ENCODE data around the gene FRMD4A.

The FRMD4A gene

DNA sequence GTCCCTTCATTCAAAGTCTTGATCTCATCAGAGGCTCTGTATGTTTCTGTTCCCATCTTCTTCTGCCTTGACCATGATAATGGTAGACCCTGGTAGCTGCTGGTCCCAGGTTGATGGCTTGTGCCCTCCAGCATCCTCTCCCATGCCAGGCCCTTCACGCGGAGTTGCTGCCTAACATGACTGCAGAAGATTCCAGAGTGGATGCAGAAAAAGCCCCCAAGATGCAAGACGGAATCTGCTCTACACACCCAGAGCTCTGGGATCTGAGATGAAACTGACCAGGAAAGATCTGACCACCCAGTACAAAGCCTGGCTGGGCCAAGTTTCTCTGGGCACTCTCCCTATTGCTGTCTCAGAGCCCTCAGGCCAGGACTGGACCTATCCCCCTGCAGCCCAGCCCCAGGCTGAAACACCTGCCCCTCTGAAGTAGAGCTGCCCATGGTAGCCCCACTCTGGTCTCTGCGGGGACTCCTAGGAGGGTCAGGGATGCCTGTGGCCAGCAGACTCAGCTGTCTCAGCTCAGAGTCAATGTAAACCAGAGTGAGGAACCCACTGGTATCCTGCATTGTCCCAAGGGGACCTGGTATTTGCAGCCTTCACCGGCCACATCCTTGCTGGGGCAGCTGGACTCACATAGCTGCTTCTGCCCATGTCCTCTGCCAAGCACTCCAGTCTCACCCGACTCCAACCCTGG, 9.5 kb upstream of the FRMD4A start:
- no peak for DNase-seq

DNA sequence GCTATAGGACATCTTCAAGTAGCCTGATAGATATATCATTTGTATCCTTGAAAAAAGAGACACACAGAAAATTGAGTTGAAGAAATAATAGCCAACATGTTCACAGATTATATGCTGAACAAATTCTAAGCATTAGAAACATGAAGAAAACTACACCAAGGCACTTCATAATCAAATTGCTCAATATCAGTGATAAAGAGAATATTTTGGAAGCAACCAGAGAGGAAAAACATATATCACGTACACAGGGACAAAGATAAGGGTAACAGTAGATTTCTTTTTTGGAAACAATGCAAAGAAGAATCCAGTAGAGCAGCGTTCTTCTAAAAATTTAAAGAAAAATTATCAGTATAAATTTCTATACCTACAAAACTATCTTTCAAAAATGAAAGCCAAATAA, 6.0 kb upstream of the FRMD4A start:
- DNase-seq, result no peak

DNA sequence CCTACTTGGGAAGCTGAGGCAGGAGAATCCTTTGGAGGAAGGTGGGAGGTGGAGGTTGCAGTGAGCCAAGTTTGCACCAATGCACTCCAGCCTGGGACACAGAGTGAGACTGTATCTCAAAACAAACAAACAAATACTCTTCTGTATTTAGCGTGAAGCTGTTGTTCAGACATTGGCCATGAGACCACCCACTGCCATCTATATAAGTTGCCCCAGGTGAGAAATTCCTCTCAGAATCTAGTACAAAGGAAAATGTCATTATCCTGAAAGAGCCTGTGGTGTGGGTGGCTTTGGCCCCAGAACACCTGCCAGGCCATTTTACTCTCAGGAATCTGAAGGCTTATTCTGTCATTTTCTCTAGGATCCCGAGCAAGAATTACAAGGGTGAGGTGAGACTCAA, 4.0 kb upstream of the FRMD4A start:
- DNase-seq, result no peak

DNA sequence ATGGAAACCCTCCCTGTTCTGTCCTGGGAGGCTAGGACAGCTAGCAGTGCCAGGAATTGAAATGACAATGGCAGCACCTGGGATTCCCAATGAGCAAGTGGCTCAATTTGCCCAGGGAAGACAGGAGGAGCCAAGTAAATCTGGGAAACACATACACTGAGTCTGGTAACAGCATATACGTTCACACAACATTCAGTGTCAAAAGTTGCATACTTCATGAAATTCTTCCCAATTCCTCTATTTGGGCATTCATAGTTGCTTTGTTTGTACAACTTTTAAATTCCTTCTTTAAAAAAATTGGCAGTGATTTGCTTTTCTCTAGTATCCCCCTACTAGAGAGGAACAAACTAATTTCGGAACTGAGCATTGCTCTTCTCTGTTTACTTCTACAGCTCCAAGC, 2.9 kb upstream of the FRMD4A start:
- DNase-seq, result no peak

DNA sequence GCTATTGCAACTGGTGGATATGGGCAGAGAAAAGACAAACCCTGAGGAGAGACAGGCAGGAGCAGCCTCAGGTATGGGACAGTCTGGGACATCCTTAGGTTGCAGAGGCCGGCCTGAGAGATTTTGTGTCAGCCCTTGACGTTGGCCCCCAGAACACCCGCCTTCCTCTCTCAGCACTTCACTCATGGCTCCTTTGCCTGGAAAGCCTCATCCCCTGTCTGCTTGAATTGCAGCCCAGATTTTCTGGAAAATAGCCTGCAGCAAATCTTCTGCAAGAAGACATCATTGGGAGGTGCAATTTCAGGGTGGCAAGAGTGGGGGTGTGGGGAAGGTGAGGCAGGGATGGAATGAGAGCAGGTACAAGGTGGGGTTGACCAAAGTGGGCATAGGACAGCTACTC, 2.2 kb upstream of the FRMD4A start:
- no peak for DNase-seq

DNA sequence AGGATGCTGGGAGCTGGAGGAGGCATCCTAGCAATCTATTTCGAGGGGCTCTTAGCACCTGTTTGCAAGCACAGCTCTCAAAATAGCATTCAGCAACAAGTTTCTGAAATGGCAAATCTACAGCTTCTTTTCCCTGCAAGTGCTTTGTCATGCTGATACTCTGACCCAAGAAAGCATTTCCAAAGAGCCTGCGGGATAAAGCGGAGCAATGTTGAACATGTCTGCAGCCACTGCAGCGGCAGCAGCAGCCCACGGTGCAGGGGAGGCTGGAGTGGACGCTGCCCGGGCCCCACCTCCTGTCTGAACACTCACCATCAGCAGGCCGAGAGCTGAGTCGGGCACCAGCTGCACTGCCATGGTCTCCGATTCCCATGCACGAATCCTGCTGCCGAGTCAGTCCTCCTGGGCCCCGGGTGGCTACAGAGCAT, 964 bp downstream of the FRMD4A start:
- no peak for DNase-seq

DNA sequence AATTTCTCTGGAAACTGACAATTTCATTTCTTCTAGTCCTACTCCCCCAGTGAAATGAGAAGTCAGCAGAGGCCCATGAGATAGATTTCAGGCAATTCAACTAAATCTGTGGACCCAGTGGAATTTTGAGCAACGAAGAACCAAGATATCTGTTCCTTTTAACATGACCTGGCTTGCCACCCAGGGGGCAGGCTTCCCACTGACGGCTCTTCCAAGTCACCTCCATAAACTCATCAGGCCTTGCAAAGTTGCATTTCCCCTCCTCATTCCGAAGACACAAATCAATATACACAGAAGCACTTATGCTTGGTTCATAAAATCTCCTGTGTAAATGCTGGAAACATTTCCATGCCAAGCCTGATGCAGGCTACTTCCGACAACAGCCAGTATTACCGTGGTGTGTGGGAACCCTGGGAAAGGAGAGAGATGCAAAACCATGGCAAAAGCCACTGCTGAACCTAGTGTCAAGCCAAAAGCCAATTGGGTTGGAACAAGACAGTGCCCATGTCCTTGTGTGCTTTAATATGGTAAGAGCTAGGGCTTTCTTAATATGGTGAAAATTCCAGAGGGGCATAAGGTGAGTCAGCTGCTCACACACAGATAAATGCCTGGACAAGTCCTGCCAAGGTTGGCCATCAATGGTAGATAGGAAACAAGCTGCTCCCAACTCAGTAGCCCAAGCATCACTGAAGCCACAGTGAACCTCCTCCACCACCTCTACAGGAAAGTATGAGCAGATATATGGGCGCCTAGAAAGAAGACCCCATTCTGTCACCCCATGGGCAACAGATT, 1.6 kb downstream of the FRMD4A start:
- no peak for DNase-seq

DNA sequence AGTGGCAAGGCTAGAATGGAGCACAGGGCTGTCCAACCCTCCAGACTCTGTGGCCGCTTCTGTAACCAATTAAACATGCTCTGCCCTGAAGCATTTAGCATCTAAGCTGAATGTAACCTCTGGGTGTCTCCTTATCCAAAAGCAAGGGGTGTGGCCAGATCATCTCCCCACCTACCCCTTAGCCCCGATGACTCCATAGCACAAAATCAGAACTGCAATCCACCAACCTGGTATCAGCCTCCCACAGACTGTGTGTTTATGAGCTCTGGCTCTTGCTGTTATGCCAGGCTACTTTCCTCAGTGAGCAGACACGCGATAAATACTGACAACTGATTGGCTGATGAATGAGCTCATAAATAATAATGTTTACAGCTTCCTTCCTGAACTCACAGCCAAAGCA, 3.2 kb downstream of the FRMD4A start:
- DNase-seq, result no peak

DNA sequence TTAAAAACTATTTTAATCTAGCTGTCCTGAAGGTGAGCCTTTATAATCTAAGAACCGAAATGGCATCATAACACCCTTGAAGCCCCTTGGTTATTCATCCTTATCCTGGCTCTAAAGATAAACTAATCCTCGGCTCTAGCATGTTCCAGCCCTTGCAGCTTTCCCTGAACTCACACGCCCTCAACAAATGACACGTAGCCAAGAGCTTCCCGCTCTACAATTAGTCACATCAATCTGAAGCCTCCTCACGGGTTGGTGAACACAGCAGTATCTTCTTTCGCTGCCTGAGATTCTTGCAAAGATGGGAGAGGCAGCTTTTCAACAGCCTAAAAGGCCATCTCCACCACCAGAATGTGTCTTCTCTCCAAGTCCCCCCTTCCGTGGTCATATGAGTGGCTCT, 4.1 kb downstream of the FRMD4A start:
- no peak for DNase-seq

DNA sequence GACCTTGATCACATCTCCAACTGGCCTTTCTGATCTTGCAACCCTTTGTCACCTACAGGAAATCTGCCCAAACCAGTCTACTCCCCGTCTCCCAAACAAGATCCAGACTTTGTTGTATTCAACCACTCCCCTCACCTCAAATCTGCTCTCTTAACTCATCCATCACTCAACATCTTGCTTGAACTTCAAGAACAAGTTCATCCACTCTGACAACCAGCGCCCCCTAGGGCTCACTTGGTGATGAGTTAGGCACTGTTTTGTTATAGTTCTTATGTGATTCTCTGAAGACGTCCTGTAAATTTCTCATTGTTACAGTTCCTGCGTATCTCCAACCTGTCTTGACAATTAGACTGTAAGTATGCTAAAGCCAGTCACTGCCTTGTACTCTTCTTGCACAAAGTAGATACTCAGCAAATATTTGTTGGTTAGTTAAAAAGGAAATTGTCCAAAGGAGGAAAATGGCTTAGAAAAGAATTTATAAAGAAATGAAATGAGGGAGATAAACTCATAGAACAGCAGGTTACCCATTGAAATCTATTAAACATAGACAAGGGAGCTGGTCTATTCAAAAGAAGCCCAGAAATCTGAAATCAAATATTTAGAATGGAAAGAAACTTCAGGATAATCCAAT, 5.3 kb downstream of the FRMD4A start:
- DNase-seq, result no peak

DNA sequence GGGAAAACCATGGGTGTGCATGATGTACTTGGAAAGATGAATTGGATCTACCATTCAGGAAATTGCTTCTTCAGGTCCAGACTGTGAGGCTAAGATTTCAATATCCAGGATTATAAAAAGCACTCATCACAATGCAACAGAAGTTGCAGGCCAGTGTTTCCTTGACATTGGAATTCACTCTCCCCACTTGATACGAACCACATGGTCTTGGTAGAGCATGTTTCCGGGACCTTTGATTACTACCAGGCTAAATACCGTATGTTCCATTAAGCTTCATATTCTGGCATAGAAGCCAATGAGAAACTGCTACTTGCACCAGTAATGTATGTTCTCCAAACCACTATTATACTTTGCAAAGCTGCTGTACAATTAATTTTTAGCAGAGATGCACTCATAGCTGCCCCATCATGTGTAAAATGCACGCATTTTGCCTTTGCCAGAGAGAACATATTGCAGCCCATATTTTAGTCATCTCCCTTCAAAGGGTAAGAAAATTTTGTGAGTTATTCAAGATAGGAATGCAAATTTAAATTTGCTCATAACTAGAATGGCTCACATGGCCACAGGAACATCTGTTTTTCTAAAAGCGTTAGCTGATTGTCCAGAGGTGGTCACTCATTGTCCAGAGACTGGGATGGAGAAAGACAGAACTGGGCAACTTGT, 8.1 kb downstream of the FRMD4A start:
- no peak for DNase-seq

DNA sequence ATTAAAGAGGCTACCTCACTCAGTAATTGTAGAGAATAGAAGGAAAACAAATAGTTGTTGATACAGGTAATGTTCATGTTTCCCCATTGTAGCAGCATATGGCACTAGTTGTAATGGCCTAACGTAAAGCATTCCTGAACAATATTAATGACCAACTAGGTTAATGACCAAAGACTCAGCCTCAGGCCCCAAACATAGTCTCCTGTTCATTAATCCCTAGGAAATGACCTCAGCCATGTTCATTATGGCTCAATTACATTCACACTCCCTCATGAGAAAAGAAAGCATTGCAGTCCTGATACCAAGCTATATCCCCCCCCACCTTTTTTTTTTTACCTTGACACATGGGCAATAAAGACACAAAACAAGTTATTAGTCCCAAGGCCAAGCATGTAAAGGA, 12.7 kb downstream of the FRMD4A start:
- DNase-seq, result no peak

DNA sequence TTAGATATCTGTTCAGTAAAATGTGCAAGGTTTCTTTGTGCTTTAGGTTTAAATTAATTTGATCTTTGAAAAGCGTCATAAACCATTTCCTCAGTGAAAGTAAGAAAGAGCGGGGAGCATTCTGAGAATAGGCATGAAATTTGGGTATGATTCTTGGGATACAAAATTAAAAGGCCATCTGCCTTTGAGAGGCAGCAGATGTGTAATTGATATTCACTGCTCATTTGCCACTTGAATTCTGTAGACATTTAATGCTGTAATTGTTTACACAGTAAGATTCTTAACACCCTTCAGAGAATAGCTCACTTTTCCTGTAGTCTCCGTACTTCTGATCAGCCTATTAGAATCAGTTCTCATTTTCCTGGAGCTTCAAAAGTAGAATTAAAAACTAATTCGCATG, 18.7 kb downstream of the FRMD4A start:
- no peak for DNase-seq

DNA sequence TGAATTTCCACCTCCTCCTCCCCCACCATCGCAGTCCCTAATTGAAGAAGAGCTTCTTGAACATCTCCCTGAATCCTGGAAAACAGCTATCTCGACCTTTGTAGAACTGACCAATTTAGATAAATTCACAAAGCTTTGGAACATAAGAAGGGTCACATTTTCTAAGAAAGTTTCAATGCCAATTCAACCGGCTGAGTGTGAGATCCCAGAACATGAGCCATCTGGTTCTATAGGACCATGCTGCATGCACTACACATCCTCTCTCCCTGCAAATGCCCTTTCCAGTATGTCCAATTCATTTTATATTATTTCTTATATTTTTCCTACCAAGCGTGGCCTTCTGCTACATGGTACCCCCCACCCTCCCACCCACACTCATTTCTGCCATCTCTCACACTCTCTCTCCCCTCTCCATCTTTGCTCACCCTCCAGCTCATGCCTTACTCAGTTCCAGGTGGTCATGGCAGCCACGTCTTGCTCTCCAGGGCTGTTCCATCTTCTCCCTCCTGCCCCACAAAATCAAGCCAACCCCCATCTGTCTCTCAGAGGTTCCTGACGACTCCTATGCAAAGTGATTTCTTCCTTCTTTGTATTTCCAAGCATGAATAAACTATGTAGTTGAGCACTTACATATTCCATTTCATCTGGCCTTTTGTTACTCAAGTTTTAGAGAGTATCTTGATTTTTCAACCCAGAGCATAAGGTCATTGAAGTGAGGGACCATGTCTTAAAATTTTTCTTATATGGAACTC, 19.3 kb downstream of the FRMD4A start:
- no peak for DNase-seq

DNA sequence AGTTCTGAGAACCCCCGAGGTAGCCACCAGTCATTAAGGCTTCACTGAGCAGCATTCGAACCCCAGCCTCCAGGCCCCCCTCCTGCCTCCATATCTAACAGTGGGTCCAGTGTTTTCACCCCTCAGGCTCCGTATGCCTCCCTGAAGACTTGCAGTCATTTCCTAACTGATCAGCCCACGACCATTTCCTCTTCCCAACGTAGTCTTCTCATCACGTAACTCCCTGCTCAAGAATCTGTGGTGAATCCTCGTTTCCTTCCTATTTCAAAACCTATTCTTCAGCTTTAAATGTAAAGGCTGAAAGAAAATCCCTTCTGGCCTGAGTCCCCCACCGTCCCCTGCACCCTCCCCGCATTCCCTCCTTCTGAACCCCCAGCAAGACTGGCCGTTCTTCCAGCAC, 21.1 kb downstream of the FRMD4A start:
- no peak for DNase-seq

DNA sequence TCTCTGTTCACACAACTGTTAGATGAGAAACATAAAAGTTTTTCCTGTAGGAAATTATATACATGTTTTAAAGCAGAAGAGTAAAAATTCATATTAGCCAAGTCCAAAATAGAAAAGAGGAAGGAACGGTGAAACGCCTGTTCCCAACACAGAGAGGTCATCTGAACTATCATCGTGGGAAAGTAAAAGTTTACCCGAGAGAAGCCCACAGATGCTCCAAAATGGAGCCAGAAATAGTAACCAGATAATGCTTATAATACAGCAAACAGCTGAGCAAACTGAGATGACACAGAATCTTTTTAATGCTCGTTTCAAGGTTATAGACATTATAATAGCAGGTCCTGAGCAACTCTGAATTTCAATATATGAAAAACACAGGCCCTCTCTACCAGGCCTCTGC, 24.5 kb downstream of the FRMD4A start:
- DNase-seq, result no peak

DNA sequence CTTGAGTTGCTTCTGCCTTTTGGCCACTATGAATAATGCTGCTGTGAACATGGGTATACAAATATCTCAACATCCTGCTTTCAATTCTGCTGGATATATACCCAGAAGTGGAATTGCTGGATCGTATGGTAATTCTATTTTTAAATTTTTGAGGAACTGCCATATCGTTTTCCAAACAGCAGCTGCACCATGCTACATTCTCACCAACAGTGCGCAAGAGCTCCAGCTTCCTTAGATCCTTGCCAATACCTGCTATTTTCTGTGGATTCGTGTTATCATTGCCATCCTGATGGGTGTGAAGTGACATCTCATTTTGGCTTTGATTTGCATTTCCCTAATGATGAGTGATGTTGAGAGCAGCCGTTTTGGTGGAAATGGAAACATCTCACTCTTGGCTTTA, 26.7 kb downstream of the FRMD4A start:
- no peak for DNase-seq

DNA sequence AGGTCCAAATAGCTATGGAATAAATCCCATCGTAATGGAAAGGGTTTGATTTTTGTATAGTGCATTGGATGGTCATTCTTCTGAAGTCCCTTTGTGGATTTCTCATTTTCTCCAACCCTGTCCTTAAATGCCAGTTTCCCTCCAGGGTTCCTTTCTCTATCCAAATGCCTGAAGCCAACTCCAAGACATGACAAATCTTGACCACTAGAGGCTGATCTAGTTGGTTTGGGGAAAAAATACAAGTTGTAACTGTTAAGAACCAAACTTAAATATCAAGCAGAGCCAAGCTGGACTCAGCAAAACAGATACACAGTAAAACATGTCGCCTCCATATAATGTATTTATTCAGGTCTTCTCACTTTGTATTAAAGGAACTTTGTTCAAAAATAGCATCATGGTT, 28.7 kb downstream of the FRMD4A start:
- no peak for DNase-seq

DNA sequence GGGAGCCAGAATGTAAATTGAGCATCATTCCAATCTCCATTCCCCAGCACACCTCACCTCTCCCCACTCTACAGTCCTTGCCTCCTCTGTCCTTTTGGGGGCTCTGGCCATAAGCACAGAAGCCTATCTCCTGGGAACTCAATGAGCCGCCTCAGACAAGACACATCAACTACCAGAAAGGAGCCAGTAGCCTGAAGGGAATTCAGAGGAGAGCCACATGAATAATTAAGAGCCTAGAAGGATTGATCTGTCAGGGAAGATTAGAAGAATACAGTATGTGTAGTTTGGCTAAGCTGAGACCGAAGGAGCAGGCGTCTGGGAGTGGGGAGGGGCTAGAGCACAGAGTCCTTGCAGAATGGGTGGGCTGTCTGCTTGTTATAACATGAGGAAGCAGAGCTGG, 31.2 kb downstream of the FRMD4A start:
- no peak for DNase-seq

DNA sequence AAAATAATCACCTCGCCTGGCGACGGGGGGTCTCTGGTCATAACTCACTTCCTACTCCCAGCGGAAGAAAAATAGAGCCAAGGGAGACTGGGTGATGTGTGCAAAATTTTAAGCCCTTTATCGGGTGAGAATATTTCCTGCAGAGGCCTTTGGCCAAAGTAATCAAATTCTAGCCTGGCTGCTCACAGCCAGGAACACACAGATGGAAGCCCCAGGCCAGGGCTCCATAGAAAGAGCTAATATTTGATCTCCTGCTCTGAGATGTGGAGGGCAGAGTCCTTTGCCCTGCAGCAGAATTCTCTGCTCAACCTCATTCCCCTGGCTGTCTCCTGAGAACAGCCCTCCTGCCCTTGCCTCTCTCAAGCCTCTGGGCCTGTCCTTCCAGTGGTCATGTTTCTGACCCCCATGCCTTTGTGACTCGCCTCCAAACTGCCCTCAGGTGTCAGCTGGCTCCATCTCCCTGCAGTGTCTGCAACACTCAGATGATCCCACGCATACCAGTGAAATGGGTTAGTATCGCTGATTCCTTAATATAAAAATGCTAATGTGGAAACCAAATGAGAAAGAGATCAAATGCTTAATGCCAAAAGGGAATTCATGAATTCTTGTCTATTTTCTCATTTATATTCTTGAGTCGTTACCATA, 34.5 kb downstream of the FRMD4A start:
- DNase-seq, result no peak

DNA sequence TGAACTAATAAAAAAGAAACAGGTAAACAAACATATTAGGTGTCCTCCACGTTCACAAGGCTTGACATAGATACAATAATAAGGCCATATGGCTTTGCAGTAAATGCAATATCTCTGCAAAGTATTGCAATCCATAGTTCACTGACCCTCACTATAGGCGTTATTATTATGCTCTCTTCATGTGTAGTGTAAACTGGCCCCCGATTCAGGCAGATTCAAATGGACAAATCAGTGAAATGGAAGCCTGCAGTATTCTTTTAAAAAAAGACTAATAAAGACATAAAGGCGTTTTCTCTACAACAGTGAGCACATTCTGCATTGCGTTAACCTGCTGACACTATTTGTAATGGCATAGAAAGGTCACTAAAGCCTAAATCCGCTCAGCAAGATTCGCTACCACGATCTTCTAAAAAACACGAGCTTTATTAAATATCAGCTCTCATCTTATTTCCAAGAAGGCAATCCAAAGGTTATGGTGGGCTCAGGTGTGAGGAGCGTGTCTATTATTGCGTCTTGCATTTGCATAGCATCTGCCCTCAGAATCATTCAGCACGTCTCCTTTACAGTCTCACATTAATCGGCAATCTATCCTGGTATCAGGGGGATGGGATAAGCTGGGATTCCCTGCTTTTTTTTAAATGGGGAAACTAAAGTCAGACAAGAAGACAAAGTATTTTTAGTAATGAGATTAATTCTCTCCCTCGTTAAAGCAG, 36.2 kb downstream of the FRMD4A start:
- DNase-seq, result no peak

DNA sequence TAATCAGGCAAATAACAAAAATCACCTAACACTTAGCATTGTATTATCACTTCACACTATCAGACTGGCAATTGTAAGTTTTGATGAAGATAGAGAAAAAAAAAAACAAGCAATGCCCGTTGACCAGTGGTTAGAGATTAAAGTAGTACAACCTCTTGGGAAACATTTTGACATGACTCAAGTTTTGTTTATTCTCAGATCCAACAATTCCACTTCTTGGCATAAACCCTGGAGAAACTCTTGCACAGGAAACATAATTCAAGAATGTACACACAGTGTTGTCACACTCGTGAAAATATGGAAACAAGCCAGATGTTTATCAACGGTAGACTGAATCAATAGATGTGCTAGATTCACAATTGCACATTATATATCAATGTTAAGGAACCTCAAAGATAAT, 37.2 kb downstream of the FRMD4A start:
- no peak for DNase-seq

All from COR-L47 (cell line).